Lung (tissue), 12 donors: Measurements from ENCODE around the gene STAT5A. TPM values are rescaled to one million over a fixed set of nuclear protein-coding genes. Genes with fewer than 3 reads are reported as not detected.

Experiments used
- ATAC-seq: fragments of 200-7000 bp; cut with Tn5 transposase; one replicate; pipeline ENCODE4 v1.9.1; 2020; ENCODE audit warnings: moderate number of reproducible peaks; ENCODE audit not compliant: insufficient read depth, low FRiP score
- DNase-seq, 3 donors: peaks; one replicate each; pipeline ENCODE4 v3.0.0-alpha.2; 2013 to 2017
- H3K27ac ChIP-seq, 2 donors: one replicate each; pipeline ENCODE4 v1.5.1; 2013; ENCODE audit warnings: mild to moderate bottlenecking in 2 of 2, moderate library complexity in 2 of 2, control low read depth in 1 of 2, inconsistent platforms in 1 of 2, low read depth in 1 of 2, low read length in 1 of 2
- H3K27me3 ChIP-seq, 3 donors: one replicate each; pipeline ENCODE4 v1.5.1; 2013; ENCODE audit warnings: low read length in 2 of 3; ENCODE audit not compliant: control insufficient read depth in 3 of 3, insufficient read depth in 3 of 3
- H3K36me3 ChIP-seq, 4 donors: one replicate each; pipeline ENCODE4 v1.5.1; 2013; ENCODE audit warnings: low read length in 4 of 4, mild to moderate bottlenecking in 1 of 4, moderate library complexity in 1 of 4; ENCODE audit not compliant: control insufficient read depth in 4 of 4, insufficient read depth in 4 of 4
- H3K4me1 ChIP-seq, 5 donors: one replicate each; pipeline ENCODE4 v1.5.1; 2013; ENCODE audit warnings: low read length in 5 of 5, mild to moderate bottlenecking in 2 of 5, moderate library complexity in 1 of 5; ENCODE audit not compliant: control insufficient read depth in 5 of 5, insufficient read depth in 5 of 5
- H3K4me3 ChIP-seq: one replicate; pipeline ENCODE4 v1.5.1; 2013; ENCODE audit warnings: mild to moderate bottlenecking, control low read depth, moderate library complexity
- H3K9ac ChIP-seq, 2 donors: one replicate each; pipeline ENCODE4 v1.5.1; 2013; ENCODE audit warnings: low read length in 2 of 2, control low read depth in 1 of 2; ENCODE audit not compliant: insufficient read depth in 1 of 2
- H3K9me3 ChIP-seq, 4 donors: one replicate each; pipeline ENCODE4 v1.5.1; 2013; ENCODE audit warnings: low read length in 3 of 4, mild to moderate bottlenecking in 1 of 4, moderate library complexity in 1 of 4; ENCODE audit not compliant: control insufficient read depth in 4 of 4, insufficient read depth in 3 of 4
- CTCF ChIP-seq: IDR thresholded peaks from 2 replicates; pipeline ENCODE4 v1.5.1; 2012; ENCODE audit warnings: mild to moderate bottlenecking; ENCODE audit errors: control extremely low read depth, extremely low read depth
- WGBS, 2 donors: extraction: QIAGEN DNeasy Blood & Tissue Kit; methylation state at CpG; one replicate each; pipeline ENCODE4 v1.1.7; 2013; 5-methylcytosine and 5-hydroxymethylcytosine counted together
- polyA plus RNA-seq, 2 donors: library from polyadenylated mRNA; stranded (reverse); fragments of 200-250 nt; gene quantifications; one replicate each; pipeline ENCODE4 v1.2.1, GENCODE V29; 2013
- total RNA-seq, 2 donors: library from RNA; depleted of rRNA in 1 of 2; stranded (reverse); fragments of >200 nt in 1 of 2; gene quantifications; one replicate each; pipeline ENCODE4 v1.2.1, GENCODE V29; 2014 to 2021
- donor health status: control.
- donor health status: control.
- donor health status: Bipolar disorder and iron deficiency.
- donor health status: healthy.
- donor health status: DM: yes; HTN: yes; CAD: no.

Gene STAT5A
- total and polyA plus RNA-seq, 4 donors: 16.4 to 52.0 (median 31.8) TPM

- Histone ChIP-seq H3K4me1 (peaks cover 0 to 34% (median 24%) of the 10 kb centered on the region in 5 donors), H3K9ac (peak overlapping the region in 1 of 2 donors; percentile 70), H3K36me3 (peaks cover 7 to 60% (median 11%) of the 10 kb centered on the region in 4 donors)
Measured at GRCh38 chr17:42310787-42311215, 22.5 kb downstream of the STAT5A start.

GRCh38 chr17:42311240-42312034 lies 23.1 kb downstream of the STAT5A start:
- Histone ChIP-seq H3K4me1 (peaks cover 0 to 34% (median 24%) of the 10 kb centered on the region in 5 donors), H3K27me3 (no peaks in the 10 kb centered on the region), H3K4me3 (no peak overlapping the region), H3K9ac (peak overlapping the region in 1 of 2 donors; percentile 70), H3K36me3 (peaks cover 8 to 58% (median 14%) of the 10 kb centered on the region in 4 donors), H3K9me3 (no peaks in the 10 kb centered on the region), H3K27ac (peak overlapping the region; percentile 62 to 68)
- 49 to 53% methylated on average over 19 of the region's 19 CpGs for WGBS, 2 donors
- ATAC-seq: peak; percentile 64
- no peak for TF ChIP-seq CTCF
- DNase-seq: peak; percentile 94 to 98 (median 96)

More at GRCh38 chr17:42310787-42311215, 22.5 kb downstream of the STAT5A start:
- no peak overlapping the region for H3K4me3 ChIP-seq
- ATAC-seq: no peak
- no peak for TF ChIP-seq CTCF
- no peaks in the 10 kb centered on the region for H3K27me3 ChIP-seq
- 71 to 75% methylated on average over 9 of the region's 9 CpGs for WGBS, 2 donors
- no peaks in the 10 kb centered on the region for H3K9me3 ChIP-seq
- H3K27ac ChIP-seq: peak overlapping the region in 1 of 2 donors; percentile 68
- DNase-seq: no peak

- no peak for ATAC-seq
- H3K36me3 ChIP-seq: peaks cover 11 to 60% (median 17%) of the 10 kb centered on the region in 4 donors
Measured at GRCh38 chr17:42312035-42312284, 23.7 kb downstream of the STAT5A start.

More at GRCh38 chr17:42312035-42312284, 23.7 kb downstream of the STAT5A start:
- H3K27ac ChIP-seq: peak overlapping the region; percentile 42 to 62
- peaks cover 0 to 34% (median 24%) of the 10 kb centered on the region in 5 donors for H3K4me1 ChIP-seq
- WGBS, 2 donors: 23% methylated on average over 5 of the region's 5 CpGs
- DNase-seq: no peak
- H3K27me3 ChIP-seq: no peaks in the 10 kb centered on the region
- H3K9me3 ChIP-seq: no peaks in the 10 kb centered on the region
- TF ChIP-seq CTCF: no peak
- peak overlapping the region in 1 of 2 donors; percentile 14 for H3K9ac ChIP-seq
- H3K4me3 ChIP-seq: no peak overlapping the region
